GM18505 (cell line): Measurements from ENCODE around the gene RUFY4.
A peak's percentile ranks its signal among the peaks of the same experiment; 100 is the strongest.
"Not testable (repeated sequence)": the region's sequence is repeated elsewhere in the genome, so short reads cannot be mapped to it uniquely, and the experiment has no call there.

ENCODE experiments used
- ATAC-seq: cut with Tn5 transposase; IDR thresholded peaks from one replicate; pipeline ENCODE4 v1.9.1; 2021; ENCODE audit not compliant: unreplicated experiment
- POLR2A ChIP-seq: IDR thresholded peaks from 4 replicates; pipeline ENCODE4 v1.6.1; 2011; ENCODE audit warnings: borderline replicate concordance; ENCODE audit not compliant: insufficient read depth, insufficient read length; ENCODE audit errors: extremely low read depth

RUFY4 gene

DNA sequence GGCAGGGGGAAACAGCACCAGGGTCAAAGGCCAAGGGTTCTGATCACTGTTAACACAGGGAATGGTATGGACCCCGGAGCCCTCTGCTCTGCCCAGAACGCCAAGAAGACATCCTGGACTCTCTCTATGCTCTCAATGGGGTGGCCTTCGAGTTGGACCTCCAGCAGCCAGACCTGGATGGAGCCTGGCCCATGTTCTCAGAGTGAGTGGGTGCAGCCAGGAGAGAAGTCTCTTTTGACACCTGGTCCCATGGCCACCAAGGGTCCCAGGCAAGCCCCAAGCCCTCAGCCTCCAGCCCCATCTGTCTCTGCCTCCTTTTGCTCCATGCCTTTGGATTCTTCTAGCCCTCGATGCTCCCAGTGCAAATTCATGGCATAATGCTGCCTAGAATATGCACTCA, 4.1 kb downstream of the RUFY4 start:
- no peak for ATAC-seq
- TF ChIP-seq POLR2A, result no peak

DNA sequence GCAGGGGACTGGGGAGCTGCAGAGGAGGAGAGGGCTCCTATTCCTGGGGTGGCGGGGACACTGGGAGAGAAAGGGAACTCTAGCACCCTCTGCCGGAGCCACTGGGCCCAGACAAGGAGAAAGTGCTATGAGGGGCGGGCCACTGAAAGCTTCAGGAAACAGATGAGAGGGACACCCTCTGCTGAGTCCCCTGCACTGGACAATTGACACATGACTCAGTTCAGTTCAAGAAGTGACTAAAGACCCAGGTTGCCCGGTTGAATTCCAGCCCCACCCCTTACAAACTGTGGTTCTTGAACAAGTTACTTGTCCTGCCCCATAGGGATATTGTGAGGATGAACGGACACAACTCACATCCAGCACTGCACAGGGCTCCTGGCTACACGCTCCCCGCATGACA, 5.0 kb downstream of the RUFY4 start:
- no peak for TF ChIP-seq POLR2A
- no peak for ATAC-seq

DNA sequence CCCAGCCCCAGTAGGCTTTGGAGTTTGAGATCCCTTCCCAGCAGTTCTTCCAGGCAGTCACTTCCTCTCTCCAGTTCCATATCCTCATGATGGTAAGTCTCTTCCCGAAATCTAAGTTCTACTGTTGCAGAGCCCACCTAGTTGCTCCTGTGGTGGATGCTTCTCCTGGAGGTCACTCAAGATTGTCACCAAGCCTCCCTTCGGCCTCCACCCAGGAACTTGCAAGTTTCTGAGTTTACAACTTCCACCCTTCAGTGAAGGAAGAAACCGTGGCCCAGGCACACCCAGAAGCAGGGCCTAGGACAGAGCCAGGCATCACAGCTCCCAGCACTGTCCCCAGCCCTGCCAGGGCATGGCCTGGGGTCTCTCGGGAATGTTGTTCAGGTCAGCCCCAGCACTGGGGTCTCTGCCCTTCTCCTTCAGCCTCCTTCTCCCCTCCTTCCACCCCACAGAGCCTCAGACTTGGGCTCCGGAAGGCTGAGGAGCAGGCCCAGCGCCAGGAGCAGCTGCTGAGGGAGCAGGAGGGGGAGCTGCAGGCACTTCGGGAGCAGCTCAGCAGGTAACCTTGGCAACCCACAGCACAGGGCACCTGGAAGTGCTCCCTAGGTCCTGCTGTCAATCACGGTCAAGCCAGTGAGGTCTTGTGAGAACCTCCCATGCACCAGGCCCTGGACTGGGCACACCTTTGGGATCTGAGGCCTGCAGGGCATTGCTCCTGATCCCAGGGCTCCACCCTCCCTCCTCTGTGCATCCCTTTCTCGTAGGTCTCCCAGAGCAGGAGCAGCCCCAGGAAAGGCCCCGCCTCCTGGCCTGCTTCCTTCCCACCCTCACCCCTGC, 7.1 kb downstream of the RUFY4 start:
- ATAC-seq, result no peak
- TF ChIP-seq POLR2A, result no peak

DNA sequence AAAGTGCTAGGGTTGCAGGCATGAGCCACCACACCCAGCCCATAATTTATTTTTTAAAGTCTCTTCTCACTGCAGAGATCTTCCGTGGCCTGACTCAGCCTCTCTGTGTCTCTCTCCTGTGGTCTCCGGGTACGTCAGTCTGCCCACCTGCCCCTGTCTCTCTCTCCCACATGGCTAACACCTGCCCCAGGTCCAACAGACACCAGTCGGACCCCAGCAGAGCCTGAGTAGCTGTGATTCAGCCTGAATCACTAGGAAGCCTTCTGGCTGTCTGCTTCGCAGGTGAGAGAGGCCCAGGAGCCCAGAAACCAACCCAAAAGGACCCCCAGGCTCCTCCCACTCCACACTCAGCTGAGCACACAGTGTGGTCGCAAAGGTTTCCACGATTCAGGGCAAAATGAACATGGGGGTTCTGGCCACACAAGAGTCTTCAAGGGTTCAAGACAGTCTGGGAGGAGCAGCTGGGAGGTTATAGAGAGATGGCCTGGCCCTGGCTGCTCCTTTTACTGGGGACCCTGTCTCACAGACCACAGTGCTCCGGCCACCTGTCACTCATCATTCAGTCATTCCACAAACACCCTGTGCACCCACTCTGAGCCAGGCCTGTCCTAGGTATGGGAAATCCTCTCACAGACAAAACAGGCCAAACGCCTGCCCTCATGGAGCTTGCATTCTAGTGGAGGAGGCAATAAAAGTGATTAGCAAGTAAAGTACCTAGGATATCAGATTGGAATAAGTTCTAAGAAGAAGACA, 8.6 kb downstream of the RUFY4 start:
- TF ChIP-seq POLR2A, result no peak
- ATAC-seq, result no peak

DNA sequence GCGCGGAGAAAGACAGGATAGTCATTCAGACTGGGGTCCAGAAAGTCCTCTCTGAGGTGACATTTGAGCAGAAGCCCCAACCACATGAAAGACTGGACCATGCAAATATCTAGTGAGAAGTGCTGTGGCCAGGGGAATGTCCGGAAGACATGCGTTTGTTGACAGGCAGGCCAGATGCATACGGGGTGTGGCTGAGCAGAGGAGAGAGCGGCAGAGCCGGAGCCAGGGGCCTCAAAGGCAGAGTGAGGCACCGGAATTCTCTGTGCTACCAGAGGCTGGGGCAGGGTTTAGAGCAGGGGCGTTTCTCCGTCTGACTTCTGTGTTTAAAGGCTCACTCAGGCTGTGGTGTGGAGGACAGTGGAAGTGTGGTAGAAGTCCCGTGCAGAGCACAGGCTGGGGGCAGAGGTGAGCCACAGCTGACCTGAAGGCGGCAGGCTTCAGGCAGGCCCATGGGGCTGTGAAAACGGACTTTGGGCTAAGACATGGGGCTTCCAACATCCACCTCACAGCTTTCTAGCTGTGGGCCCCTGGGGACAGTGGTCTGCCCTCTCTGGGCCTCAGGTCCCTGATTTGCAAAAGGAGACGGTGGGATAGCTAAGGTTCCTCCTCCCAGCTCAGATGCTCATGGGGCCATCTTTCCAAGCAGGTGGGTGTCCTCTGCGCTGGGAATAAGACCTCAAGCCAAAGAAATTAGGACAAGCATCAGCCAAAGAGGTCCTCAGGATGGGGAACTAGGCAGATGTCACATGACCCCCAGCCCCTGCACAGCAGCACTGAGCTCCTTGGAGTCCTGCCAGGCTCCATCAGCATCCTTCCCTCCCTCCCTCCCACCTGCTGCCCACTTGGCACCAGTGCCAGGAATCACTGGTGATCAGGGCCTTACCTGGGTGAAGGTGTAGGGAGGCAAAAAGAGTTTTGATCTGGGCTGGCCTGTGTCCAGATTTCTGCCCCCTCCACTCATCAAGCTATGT, 11.2 kb downstream of the RUFY4 start:
- no peak for TF ChIP-seq POLR2A
- ATAC-seq, result no peak

DNA sequence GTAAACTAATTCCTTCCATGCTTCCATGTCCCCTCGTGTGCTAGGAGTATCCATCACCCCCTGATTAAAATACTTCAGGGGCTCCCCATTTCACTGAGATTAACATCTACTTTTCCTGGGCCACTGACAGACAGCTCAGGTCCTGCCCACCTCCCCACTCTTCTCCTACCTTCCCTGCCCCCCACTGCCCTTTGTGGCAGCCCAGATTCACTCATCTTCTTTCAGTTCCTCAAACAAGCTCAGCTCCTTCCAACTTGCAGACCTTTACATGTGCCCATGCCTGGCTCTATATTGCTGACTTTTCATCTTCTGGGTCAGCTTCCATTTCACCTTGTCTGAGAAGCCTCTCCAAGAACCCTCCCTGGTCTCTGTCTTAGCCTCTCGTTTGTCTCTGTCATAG, 12.0 kb downstream of the RUFY4 start:
- peak; percentile 88 for ATAC-seq
- no peak for TF ChIP-seq POLR2A

DNA sequence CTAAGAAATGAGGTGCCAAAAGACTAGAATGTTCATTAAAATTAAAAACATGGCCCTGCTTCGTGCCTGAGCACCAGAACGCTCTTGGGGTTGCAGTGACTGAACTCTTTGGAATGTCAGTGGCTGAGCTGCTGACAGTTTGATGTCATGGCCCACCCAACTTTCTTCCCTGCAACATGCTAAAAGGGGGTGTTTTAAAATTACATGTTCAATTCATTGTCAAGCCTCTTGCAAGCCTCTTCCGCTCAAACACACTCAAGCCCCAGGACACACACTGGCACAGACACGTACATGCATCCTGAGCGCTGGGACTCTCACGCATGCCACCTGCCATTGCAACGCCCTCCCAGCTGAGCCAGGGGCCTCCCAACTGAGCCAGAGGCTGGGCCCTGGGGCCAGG, 12.6 kb downstream of the RUFY4 start:
- no peak for TF ChIP-seq POLR2A
- no peak for ATAC-seq

DNA sequence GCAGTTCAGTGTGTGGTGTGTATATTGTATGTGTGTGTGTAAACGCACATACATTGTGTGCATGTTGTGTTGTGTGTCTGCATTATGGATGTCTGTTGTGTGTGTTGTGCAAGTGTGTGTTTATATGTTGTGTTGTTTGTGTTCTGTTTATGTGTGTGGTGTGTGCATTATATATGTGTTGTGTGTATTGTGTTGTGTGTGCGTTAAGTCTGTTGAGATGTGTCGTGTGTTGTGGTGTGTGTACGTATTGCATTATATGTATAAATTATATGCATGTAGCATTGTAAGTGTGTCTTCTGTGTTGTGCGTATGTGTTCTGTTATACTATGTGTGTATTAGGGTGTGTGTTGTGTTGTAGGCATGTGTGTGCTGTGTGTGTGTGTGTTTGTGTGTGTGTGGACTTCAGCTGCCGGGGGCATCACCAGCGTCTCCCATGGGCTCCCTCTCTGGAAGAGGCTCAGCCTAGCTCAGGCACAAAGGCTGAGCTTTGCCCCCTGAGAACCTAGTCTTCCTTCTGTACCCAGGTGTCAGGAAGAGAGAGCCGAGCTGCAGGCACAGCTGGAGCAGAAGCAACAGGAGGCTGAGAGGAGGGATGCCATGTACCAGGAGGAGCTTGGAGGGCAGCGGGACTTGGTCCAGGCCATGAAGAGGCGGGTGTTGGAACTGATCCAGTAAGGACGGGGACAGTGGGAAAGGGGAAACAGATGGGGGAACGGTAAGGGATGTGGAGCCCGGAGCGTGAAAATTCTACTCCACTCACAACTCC, 13.7 kb downstream of the RUFY4 start:
- no peak for ATAC-seq
- no peak for TF ChIP-seq POLR2A

DNA sequence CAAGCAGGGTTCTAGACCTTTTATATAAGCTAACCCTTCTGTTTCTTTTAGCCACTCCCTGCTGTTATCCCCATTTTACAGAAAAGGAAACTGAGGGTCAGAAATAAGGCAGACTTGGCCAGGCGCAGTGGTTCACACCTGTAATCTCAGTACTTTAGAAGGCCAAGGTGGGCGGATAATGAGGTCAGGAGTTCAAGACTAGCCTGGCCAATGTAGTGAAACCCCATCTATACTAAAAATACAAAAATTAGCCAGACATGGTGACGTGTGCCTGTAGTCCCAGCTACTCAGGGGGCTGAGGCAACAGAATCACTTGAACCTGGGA, 14.3 kb downstream of the RUFY4 start:
- TF ChIP-seq POLR2A, result no peak
- no peak for ATAC-seq

DNA sequence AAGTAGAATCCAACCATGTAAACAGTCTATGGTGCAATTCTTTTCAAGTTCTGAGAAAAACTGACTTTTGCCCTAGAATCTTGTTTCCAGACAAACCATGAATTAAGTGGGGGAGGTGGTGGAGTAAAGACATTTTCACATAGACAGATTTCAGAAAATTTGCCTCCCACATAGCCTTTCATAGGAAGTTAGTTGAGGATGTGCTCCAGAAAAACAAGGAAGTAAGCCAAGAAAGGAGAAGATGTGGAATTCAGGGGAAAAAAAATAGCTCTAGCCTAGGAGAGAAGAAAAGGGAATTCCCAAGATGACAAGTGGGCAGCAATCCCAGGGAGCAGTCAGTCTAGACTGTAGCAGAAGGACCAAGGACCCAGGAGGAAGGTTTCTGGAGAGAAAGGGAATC, 17.4 kb downstream of the RUFY4 start:
- no peak for ATAC-seq
- TF ChIP-seq POLR2A, result no peak

DNA sequence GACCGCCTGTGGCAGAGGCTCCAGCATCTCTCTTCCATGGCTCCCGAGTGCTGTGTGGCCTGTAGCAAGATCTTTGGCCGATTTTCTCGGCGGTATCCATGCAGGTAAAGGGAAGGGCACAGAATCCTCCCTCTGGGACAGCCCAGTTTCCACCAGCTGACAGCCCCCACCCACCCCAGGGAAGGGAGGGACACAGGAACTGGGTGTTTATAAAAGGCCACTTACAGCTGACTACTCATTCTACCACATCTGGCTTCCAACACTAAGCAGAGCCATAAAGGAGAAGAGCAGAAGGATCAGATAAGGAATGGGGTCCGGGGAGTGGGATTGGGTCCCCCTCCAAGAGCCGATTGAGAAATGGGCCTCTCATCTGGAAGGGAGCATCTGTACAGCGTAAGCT, 20.2 kb downstream of the RUFY4 start:
- ATAC-seq, result no peak
- no peak for TF ChIP-seq POLR2A

DNA sequence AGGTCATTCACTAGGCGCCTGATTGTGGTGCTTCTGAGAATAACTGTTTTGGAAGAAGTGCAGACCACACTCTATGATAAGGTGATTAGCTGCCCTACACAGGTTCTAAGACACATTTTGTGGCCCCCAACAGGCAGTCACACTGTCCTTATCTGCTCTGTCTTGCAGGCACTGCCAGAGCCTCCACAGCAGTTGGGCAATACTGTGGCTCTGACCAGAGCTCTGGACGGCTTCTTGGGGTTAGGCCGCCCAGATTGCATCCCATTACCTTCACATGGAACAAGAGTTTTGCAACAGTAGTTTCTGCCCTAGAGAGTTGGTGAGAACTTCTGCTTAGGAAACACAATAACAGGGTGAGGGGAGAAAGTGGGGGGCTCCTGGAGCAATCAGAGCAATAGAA, 22.7 kb downstream of the RUFY4 start:
- no peak for TF ChIP-seq POLR2A
- ATAC-seq, result no peak

DNA sequence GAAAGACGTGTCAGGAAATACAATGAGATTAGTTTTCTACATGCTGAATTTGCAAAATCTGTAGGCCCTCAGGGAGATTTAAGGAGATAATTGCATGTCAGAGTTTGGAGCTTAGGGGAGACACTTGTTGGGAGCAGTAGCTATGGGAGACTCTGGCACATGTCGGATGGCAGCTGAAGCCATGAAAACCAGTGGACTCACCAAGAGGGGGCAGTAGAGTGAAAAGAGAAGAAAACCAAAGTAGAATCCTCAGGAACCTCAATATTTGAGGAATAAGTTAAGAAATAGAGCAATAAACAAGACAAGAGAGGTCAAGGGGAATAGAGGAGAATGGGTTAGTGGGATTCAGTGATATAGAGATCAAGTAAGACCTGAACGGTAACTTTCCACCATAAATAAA, 24.8 kb downstream of the RUFY4 start:
- ATAC-seq, result no peak
- TF ChIP-seq POLR2A, result no peak

DNA sequence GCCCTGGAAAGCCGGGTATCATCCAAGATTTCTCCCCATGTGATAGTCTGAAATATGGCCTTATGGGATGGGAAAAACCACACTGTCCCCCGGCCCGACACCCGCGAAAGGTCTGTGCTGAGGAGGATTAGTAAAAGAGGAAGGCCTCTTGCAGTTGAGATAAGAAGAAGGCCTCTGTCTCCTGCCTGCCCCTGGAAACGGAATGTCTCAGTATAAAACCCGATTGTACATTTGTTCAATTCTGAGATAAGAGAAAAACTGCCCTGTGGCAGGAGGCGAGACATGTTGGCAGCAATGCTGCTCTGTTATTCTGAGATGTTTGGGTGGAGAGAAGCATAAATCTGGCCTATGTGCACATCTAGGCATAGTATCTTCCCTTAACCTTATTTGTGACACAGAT, 26.8 kb downstream of the RUFY4 start:
- ATAC-seq, result no peak
- no peak for TF ChIP-seq POLR2A

DNA sequence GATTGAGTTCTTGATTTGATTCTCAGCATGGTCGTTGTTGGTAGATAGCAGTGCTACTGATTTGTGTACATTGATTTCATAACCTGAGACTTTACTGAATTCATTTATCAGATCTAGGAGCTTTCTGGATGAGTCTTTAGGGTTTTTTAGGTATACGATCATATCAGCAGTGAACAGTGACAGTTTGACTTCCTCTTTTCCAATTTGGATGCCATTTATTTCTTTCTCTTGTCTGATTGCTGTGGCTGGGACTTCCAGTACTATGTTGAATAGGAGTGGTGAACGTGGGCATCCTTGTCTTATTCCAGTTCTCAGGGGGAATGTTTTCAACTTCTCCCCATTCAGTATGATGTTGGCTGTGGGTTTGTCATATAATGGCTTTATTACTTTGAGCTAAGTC, 28.9 kb downstream of the RUFY4 start:
- no peak for ATAC-seq
- no peak for TF ChIP-seq POLR2A

DNA sequence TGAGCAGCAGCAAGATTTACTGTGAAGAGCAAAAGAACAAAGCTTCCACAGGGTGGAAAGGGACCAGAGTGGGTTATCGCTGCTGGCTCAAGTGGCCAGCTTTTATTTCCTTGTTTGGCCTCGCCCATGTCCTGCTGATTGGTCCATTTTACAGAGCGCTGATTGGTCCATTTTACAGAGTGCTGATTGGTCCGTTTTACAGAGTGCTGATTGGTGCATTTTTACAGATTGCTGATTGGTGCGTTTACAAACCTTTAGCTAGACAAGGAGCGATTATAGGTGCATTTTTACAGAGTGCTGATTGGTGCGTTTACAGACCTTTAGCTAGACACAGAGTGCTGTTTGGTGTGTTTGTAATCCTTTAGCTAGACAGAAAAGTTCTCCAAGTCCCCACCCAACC, 39.8 kb downstream of the RUFY4 start:
- not testable (repeated sequence) for ATAC-seq

DNA sequence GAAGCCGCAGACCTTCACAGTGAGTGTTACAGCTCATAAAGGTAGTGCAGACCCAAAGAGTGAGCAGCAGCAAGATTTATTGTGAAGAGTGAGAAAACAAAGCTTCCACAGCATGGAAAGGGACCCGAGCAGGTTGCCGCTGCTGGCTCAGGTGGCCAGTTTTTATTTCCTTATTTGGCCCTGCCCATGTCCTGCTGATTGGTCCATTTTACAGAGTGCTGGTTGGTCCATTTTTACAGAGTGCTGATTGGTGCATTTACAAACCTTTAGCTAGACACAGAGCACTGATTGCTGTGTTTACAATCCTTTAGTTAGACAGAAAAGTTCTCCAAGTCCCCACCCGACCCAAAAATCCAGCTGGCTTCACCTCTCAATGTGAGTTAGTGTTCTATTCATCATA, 52.7 kb downstream of the RUFY4 start:
- not testable (repeated sequence) for ATAC-seq

DNA sequence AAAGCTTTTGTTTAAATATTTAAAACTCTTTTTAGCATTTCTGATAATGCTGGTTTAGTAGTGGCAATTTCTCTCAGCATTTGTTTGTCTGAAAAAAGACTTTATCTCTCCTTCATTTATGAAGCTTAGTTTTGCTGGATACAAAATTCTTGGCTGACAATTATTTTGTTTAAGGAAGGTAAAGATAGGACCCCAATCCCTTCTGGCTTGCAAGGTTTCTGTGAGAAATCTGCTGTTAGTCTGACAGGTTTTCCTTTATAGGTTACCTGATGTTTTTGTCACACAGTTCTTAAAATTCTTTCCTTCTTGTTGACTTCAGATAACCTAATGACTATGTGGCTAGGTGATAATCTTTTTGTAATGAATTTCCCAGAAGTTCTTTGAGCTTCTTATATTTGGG, 53.2 kb downstream of the RUFY4 start:
- not testable (repeated sequence) for ATAC-seq
